HepG2 (cell line): ENCODE data around the gene SLC25A22. TPM values are rescaled to one million over a fixed set of nuclear protein-coding genes. Genes with fewer than 3 reads are reported as not detected.

ENCODE experiments used
- ATAC-seq: fragments of 200-7000 bp; cut with Tn5 transposase; 3 replicates; pipeline ENCODE4 v1.9.1; 2020; ENCODE audit warnings: mild to moderate bottlenecking, moderate library complexity
- BruUV-seq: library from RNA; stranded (reverse); fragments of 400-500 nt; replicated peaks from 2 replicates; lab custom pipeline; 2021; lab: Mats Ljungman, UMichigan
- CTCF ChIA-PET: fragments of 300-600 bp; formaldehyde crosslinking; extraction: SDS; loops from one replicate; lab custom pipeline; 2021; ENCODE audit warnings: low total read pairs, inconsistent platforms, low intra/inter-chr PET ratio; lab: Yijun Ruan, JAX
- POLR2A ChIA-PET: fragments of 350-600 bp; sonication (Branson Sonifier 250); formaldehyde crosslinking; loops from one replicate; lab custom pipeline; 2020; ENCODE audit warnings: antibody characterized with exemption, inconsistent platforms; lab: Yijun Ruan, JAX
- DNase-seq: peaks from one replicate; pipeline ENCODE4 v3.0.0-alpha.2; 2015; ENCODE audit warnings: low spot score
- FAIRE-seq: peaks from 3 replicates; lab custom pipeline; 2011; peaks lifted over from hg19 to GRCh38; lab: Jason Lieb, UNC
- H2AFZ ChIP-seq: one replicate; pipeline ENCODE4 v1.6.1; 2011; ENCODE audit warnings: low read length, inconsistent platforms
- H3K27ac ChIP-seq: fragments of 300-600 bp; 3 replicates; pipeline ENCODE4 v1.8.0; 2011; ENCODE audit warnings: mixed run types, mild to moderate bottlenecking, mixed read lengths, low read length, inconsistent platforms; ENCODE audit not compliant: insufficient read depth; ENCODE audit errors: extremely low read length
- H3K27me3 ChIP-seq, 2 experiments: fragments of 200-600 bp in 1 of 2; 2 replicates in 1 of 2; 3 replicates in 1 of 2; pipeline versions ENCODE4 v1.6.0 to v1.8.0; 2011; ENCODE audit warnings: low read length in 2 of 2, mild to moderate bottlenecking in 2 of 2, moderate library complexity in 2 of 2, inconsistent platforms in 1 of 2; ENCODE audit not compliant: insufficient read depth in 2 of 2, control insufficient read depth in 1 of 2
- H3K36me3 ChIP-seq, 2 experiments: fragments of 200-600 bp in 1 of 2; replicated peaks in 1 of 2; 2 replicates in 1 of 2; 3 replicates in 1 of 2; pipeline versions ENCODE4 v1.5.1 to v1.8.0; 2011; ENCODE audit warnings: low read length in 2 of 2, inconsistent platforms in 1 of 2; ENCODE audit not compliant: insufficient read depth in 2 of 2, control insufficient read depth in 1 of 2
- H3K4me1 ChIP-seq: 2 replicates; pipeline ENCODE4 v1.5.1; 2012; ENCODE audit warnings: low read length, inconsistent platforms; ENCODE audit not compliant: insufficient read depth
- H3K4me2 ChIP-seq: 2 replicates; pipeline ENCODE4 v1.6.0; 2011; ENCODE audit warnings: low read depth, low read length, inconsistent platforms
- H3K4me3 ChIP-seq, 3 experiments: fragments of 200-600 bp in 1 of 3; sonication (generic), shearing (Covaris generic) in 1 of 3; replicated peaks in 1 of 3; 2 replicates each; pipeline ENCODE4 v1.5.1; 2011 to 2016; ENCODE audit warnings: low read length in 3 of 3, inconsistent platforms in 2 of 3, low read depth in 2 of 3, mild to moderate bottlenecking in 2 of 3, control low read depth in 1 of 3, mixed read lengths in 1 of 3; ENCODE audit not compliant: insufficient read depth in 1 of 3
- H3K79me2 ChIP-seq: one replicate; pipeline ENCODE4 v1.6.1; 2011; ENCODE audit warnings: low read length, inconsistent platforms; ENCODE audit not compliant: insufficient read depth
- H3K9ac ChIP-seq: 2 replicates; pipeline ENCODE4 v1.6.0; 2011; ENCODE audit warnings: mild to moderate bottlenecking, low read depth, low read length, inconsistent platforms; ENCODE audit not compliant: insufficient read depth
- H3K9me3 ChIP-seq: 2 replicates; pipeline ENCODE4 v1.5.1; 2012; ENCODE audit warnings: mild to moderate bottlenecking, low read length
- H4K20me1 ChIP-seq: 2 replicates; pipeline ENCODE4 v1.6.0; 2011; ENCODE audit warnings: inconsistent platforms, mild to moderate bottlenecking, low read length, moderate library complexity; ENCODE audit not compliant: insufficient read depth
- AGO2 ChIP-seq: fragments of 200-400 bp; formaldehyde crosslinking; optimal IDR thresholded peaks from 2 replicates; pipeline ENCODE3; 2017; ENCODE audit warnings: mild to moderate bottlenecking, low read depth, low read length, moderate library complexity
- KDM2A ChIP-seq: sonication (generic); formaldehyde crosslinking; IDR thresholded peaks from 2 replicates; pipeline ENCODE4 v1.4.0; 2020; ENCODE audit warnings: low read depth, missing genetic modification reagents, borderline replicate concordance
- SIN3B ChIP-seq: fragments of 150-350 bp; IDR thresholded peaks from 2 replicates; pipeline ENCODE4 v1.6.1; 2014; ENCODE audit warnings: low read length
- ZNF143 ChIP-seq: sonication (generic); formaldehyde crosslinking; IDR thresholded peaks from 2 replicates; pipeline ENCODE4 v1.4.0; 2020; ENCODE audit warnings: missing genetic modification reagents
- ZNF317 ChIP-seq: sonication (generic); formaldehyde crosslinking; IDR thresholded peaks from 2 replicates; pipeline ENCODE4 v1.5.0; 2020; ENCODE audit warnings: mild to moderate bottlenecking, missing genetic modification reagents
- ZNF687 ChIP-seq: sonication (generic); formaldehyde crosslinking; IDR thresholded peaks from 2 replicates; pipeline ENCODE4 v1.5.1; 2020; ENCODE audit warnings: mild to moderate bottlenecking, missing genetic modification reagents, moderate library complexity
- WGBS: methylation state at CpG from one replicate; pipeline ENCODE4 v1.1.6; 2017; ENCODE audit warnings: low lambda C conversion rate; 5-methylcytosine and 5-hydroxymethylcytosine counted together
- in situ Hi-C: cut with HindIII; loops from 2 replicates; pipeline ENCODE4 v1.10.0; 2017; ENCODE audit warnings: low pct_unique_long_range_greater_than_20kb; ENCODE audit not compliant: extremely low pct_ligation_motif_present
- intact Hi-C: fragments of 100-400 bp; cut with micrococcal nuclease; formaldehyde crosslinking; loops from one replicate; pipeline ENCODE4 v1.10.0; 2022; ENCODE audit not compliant: unreplicated experiment
- polyA plus RNA-seq, 8 experiments: library from polyadenylated mRNA; depleted of rRNA in 3 of 8; stranded (reverse) in 7 of 8; unstranded in 1 of 8; fragments of >200 nt; fragmentation: Illumina TruSeq in 4 of 8; extraction: Trizol in 4 of 8; gene quantifications; 2 replicates each; pipeline versions ENCODE4 v1.2.1 to v1.2.3, GENCODE V29; 2011 to 2016; ENCODE audit warnings: low read depth in 4 of 8, missing spikeins in 1 of 8, mixed read lengths in 1 of 8; ENCODE audit not compliant: insufficient read depth in 1 of 8
- total RNA-seq, 5 experiments: library from RNA; depleted of rRNA; stranded (reverse); fragments of >200 nt; fragmentation: Illumina TruSeq; extraction: Trizol; gene quantifications; 2 replicates each; pipeline ENCODE4 v1.2.3, GENCODE V29; 2016; ENCODE audit warnings: low read depth in 1 of 5

The SLC25A22 gene
- total and polyA plus RNA-seq, 2 of the 13 experiments (the other 11 are each of a cell fraction or from before 2014, with no cell fraction given), result 12.4 to 19.2 TPM

- H3K79me2 ChIP-seq, result no peaks in the 10 kb centered on the region
- ATAC-seq (no peak), DNase-seq (no peak), FAIRE-seq (no peak)
- peaks cover 0 to 2% of the 10 kb centered on the region in 2 experiments; a peak in 1 of 5 replicates for H3K27me3 ChIP-seq
- peak within 1 kb of the TSS; percentile 51 for H3K4me2 ChIP-seq
- H3K9me3 ChIP-seq, result no peaks in the 10 kb centered on the region
- no peaks in the 10 kb centered on the region; a peak in 1 of 5 replicates for H3K36me3 ChIP-seq
- H2AFZ ChIP-seq, result no peak within 1 kb of the TSS
- TF ChIP-seq ZNF143, result peak; percentile 68
- 0 out of 2 replicates have a peak, but pooled peaks have one; percentile 40 for TF ChIP-seq KDM2A (CRISPR knock-in tag)
- no peak for TF ChIP-seq SIN3B
- peak; percentile 2 for TF ChIP-seq AGO2
- TF ChIP-seq ZNF687, result peak; percentile 2; the same call in 1 of the 2 replicates
- no peak for TF ChIP-seq ZNF317 (CRISPR knock-in tag)
- ChIA-PET CTCF (no interaction called here), POLR2A (interaction anchor here (0.5 to 1.3 kb wide), 3 partner anchors 12 to 19 kb away, joined by 3 to 4 read pairs (median 3); partner anchors contain the start of gene RPLP2)
- intact Hi-C loops, result no loop called here
- WGBS, result 38% methylated on average over 18 of the region's 44 CpGs
- peak within 1 kb of the TSS; percentile 4; the same call in 1 of the 2 replicates for H3K9ac ChIP-seq
- no peak within 1 kb of the TSS for H3K27ac ChIP-seq
- H3K4me3 ChIP-seq, result peak within 1 kb of the TSS in 1 of 3 experiments; percentile 43; a peak in 1 of 6 replicates
- H4K20me1 ChIP-seq, result no peaks in the 10 kb centered on the region
- in situ Hi-C loops, result no loop called here
- peaks cover 21% of the 10 kb centered on the region for H3K4me1 ChIP-seq
- no TSS peak for BruUV-seq
These were observed 8.1 kb downstream of the SLC25A22 start, which contains the start of gene CEND1 for GRCh38 chr11:789943-790342. Gene CEND1 (minus strand): TSS chr11:790090. CDS start chr11:788576, 1,514 bp downstream.
